GM23338 (cell line): Measurements from ENCODE around the gene OCA2. TPM values are rescaled to one million over a fixed set of nuclear protein-coding genes. Genes with fewer than 3 reads are reported as not detected.

Experiments used
- ATAC-seq: fragments of 200-7000 bp; cut with Tn5 transposase; 3 replicates; pipeline ENCODE4 v1.9.1; 2020
- DNase-seq: peaks from one replicate; pipeline ENCODE4 v3.0.0-alpha.2; 2015; ENCODE audit warnings: low spot score
- H2AFZ ChIP-seq: fragments of 200-600 bp; sonication (generic); 2 replicates; pipeline ENCODE4 v1.8.0; 2016; ENCODE audit warnings: antibody characterized with exemption, mild to moderate bottlenecking, moderate library complexity
- H3F3A ChIP-seq: fragments of 200-600 bp; sonication (generic); replicated peaks from 2 replicates; pipeline ENCODE4 v1.8.0; 2017; ENCODE audit warnings: antibody characterized with exemption, mixed run types, low read depth
- H3K27ac ChIP-seq: fragments of 200-600 bp; sonication (generic); 2 replicates; pipeline ENCODE4 v1.6.1; 2016; ENCODE audit warnings: low read depth
- H3K27me3 ChIP-seq: fragments of 200-600 bp; sonication (generic); 2 replicates; pipeline ENCODE4 v1.8.0; 2016; ENCODE audit warnings: mild to moderate bottlenecking, mixed run types, moderate library complexity; ENCODE audit not compliant: insufficient read depth
- H3K36me3 ChIP-seq: fragments of 200-600 bp; sonication (generic); 2 replicates; pipeline ENCODE4 v1.8.0; 2016; ENCODE audit warnings: mild to moderate bottlenecking; ENCODE audit not compliant: insufficient read depth
- H3K4me1 ChIP-seq: fragments of 200-600 bp; sonication (generic); 2 replicates; pipeline ENCODE4 v1.8.0; 2016; ENCODE audit warnings: mild to moderate bottlenecking, moderate library complexity; ENCODE audit not compliant: insufficient read depth
- H3K4me2 ChIP-seq: fragments of 200-600 bp; sonication (generic); 2 replicates; pipeline ENCODE4 v1.7.1; 2017; ENCODE audit warnings: mixed run types
- H3K4me3 ChIP-seq: fragments of 200-600 bp; sonication (generic); 2 replicates; pipeline ENCODE4 v1.6.1; 2016; ENCODE audit warnings: mixed run types
- H3K79me2 ChIP-seq: fragments of 200-600 bp; sonication (generic); replicated peaks from 2 replicates; pipeline ENCODE4 v1.8.0; 2017; ENCODE audit warnings: mild to moderate bottlenecking; ENCODE audit not compliant: insufficient read depth
- H3K9me2 ChIP-seq: fragments of 200-600 bp; sonication (generic); 2 replicates; pipeline ENCODE4 v1.8.0; 2017; ENCODE audit not compliant: insufficient read depth
- H4K20me1 ChIP-seq: fragments of 200-600 bp; sonication (generic); replicated peaks from 2 replicates; pipeline ENCODE4 v1.8.0; 2017; ENCODE audit warnings: mild to moderate bottlenecking; ENCODE audit not compliant: insufficient read depth
- H3K27ac Mint-ChIP-seq: 2 replicates; pipeline ENCODE4 v1.8.0; 2020; ENCODE audit warnings: inconsistent platforms, mild to moderate bottlenecking, moderate library complexity, mixed read lengths
- H3K27me3 Mint-ChIP-seq: 3 replicates; pipeline ENCODE4 v1.8.0; 2022; ENCODE audit warnings: low read depth, mild to moderate bottlenecking, moderate library complexity, mixed read lengths, inconsistent platforms; ENCODE audit not compliant: insufficient read depth, poor library complexity
- H3K36me3 Mint-ChIP-seq: 3 replicates; pipeline ENCODE4 v1.8.0; 2021; ENCODE audit warnings: low read depth, mild to moderate bottlenecking, inconsistent platforms, moderate library complexity, mixed read lengths
- H3K4me1 Mint-ChIP-seq: 3 replicates; pipeline ENCODE4 v1.8.0; 2020; ENCODE audit warnings: mild to moderate bottlenecking, inconsistent platforms, mixed read lengths
- H3K4me3 Mint-ChIP-seq: 3 replicates; pipeline ENCODE4 v1.8.0; 2021; ENCODE audit warnings: moderate library complexity, mild to moderate bottlenecking, inconsistent platforms, mixed read lengths
- H3K9me3 Mint-ChIP-seq: 3 replicates; pipeline ENCODE4 v1.8.0; 2020; ENCODE audit warnings: moderate library complexity, mild to moderate bottlenecking, inconsistent platforms, mixed read lengths
- CTCF ChIP-seq, 2 experiments: fragments of 200-600 bp in 1 of 2; sonication (generic) in 1 of 2; conservative IDR thresholded peaks; 2 replicates each; pipeline versions ENCODE4 v1.5.1 to v1.6.1; 2016 to 2017; ENCODE audit warnings: antibody characterized with exemption in 2 of 2, low read depth in 2 of 2, mild to moderate bottlenecking in 2 of 2, moderate library complexity in 1 of 2
- EZH2phosphoT487 ChIP-seq: fragments of 200-600 bp; sonication (generic); IDR thresholded peaks from one replicate; pipeline ENCODE4 v1.8.1; 2018; ENCODE audit warnings: antibody characterized with exemption; ENCODE audit not compliant: unreplicated experiment
- JUNB ChIP-seq: IDR thresholded peaks from one replicate; pipeline ENCODE4 v1.6.1; 2016; ENCODE audit warnings: antibody characterized with exemption; ENCODE audit not compliant: unreplicated experiment
- NANOG ChIP-seq: IDR thresholded peaks from 2 replicates; pipeline ENCODE4 v1.6.1; 2016; ENCODE audit warnings: antibody characterized with exemption, borderline replicate concordance
- POLR2AphosphoS5 ChIP-seq: IDR thresholded peaks from 2 replicates; pipeline ENCODE4 v1.6.1; 2016; ENCODE audit warnings: antibody characterized with exemption, low read depth
- STAT1 ChIP-seq: IDR thresholded peaks from one replicate; pipeline ENCODE4 v1.6.1; 2016; ENCODE audit warnings: antibody characterized with exemption; ENCODE audit not compliant: unreplicated experiment
- ZNF114 ChIP-seq: fragments of 250-450 bp; sonication (Bioruptor Pico); IDR thresholded peaks from 2 replicates; pipeline ENCODE4 v1.5.0; 2020; ENCODE audit warnings: mild to moderate bottlenecking, moderate library complexity
- ZNF331 ChIP-seq: fragments of 250-450 bp; sonication (Bioruptor Pico); IDR thresholded peaks from 2 replicates; pipeline ENCODE4 v1.5.0; 2020; ENCODE audit warnings: low read depth, mild to moderate bottlenecking, moderate library complexity
- polyA plus RNA-seq: library from polyadenylated mRNA; unstranded; fragments of >200 nt; fragmentation: Nextera tagmentation; extraction: Ambion mirVana; gene quantifications from 2 replicates; pipeline ENCODE4 v1.2.1, GENCODE V29; 2016
- total RNA-seq: library from RNA; depleted of rRNA; stranded (reverse); fragments of >200 nt; shearing (Covaris generic); gene quantifications from 2 replicates; pipeline ENCODE4 v1.2.3, GENCODE V29; 2014
- TF ChIP-seq, protein P1 (sequence below): IDR thresholded peaks from 2 replicates; pipeline ENCODE4 v1.6.1; 2016; ENCODE audit warnings: antibody characterized with exemption
- TF ChIP-seq, protein P2 (sequence below): fragments of 250-450 bp; sonication (Bioruptor Pico); IDR thresholded peaks from 2 replicates; pipeline ENCODE4 v1.5.0; 2020; ENCODE audit warnings: mild to moderate bottlenecking, moderate library complexity

OCA2 gene
- total and polyA plus RNA-seq, 2 experiments from 2014 or later, result 0.40 to 0.69 TPM

- no peak for TF ChIP-seq CTCF (conservative IDR thresholded peaks at IDR 0.05; ENCODE audit: low read depth in 2 of 2)
- TF ChIP-seq, protein P1, sequence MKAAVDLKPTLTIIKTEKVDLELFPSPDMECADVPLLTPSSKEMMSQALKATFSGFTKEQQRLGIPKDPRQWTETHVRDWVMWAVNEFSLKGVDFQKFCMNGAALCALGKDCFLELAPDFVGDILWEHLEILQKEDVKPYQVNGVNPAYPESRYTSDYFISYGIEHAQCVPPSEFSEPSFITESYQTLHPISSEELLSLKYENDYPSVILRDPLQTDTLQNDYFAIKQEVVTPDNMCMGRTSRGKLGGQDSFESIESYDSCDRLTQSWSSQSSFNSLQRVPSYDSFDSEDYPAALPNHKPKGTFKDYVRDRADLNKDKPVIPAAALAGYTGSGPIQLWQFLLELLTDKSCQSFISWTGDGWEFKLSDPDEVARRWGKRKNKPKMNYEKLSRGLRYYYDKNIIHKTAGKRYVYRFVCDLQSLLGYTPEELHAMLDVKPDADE, result no peak
- no peak for TF ChIP-seq ZNF331 (CRISPR knock-in tag)
- no peak for TF ChIP-seq STAT1
- TF ChIP-seq JUNB, result no peak
These were observed 204.5 kb downstream of the OCA2 start (continued) for GRCh38 chr15:27894645-27895044.

- no peaks in the 10 kb centered on the region for H4K20me1 ChIP-seq
- H3K4me1 ChIP-seq, result no peaks in the 10 kb centered on the region
- no peak overlapping the region for H3K27ac Mint-ChIP-seq
- H3K27me3 ChIP-seq, result no peaks in the 10 kb centered on the region
- H2AFZ ChIP-seq, result no peak overlapping the region
- H3K4me2 ChIP-seq, result no peak overlapping the region
- no peak overlapping the region for H3K27ac ChIP-seq
- peaks cover 6% of the 10 kb centered on the region; the same call in 1 of the 2 replicates for H3K9me2 ChIP-seq
- H3K36me3 ChIP-seq, result peaks cover 8% of the 10 kb centered on the region; the same call in 1 of the 2 replicates
- no peaks in the 10 kb centered on the region for H3K27me3 Mint-ChIP-seq
- H3K36me3 Mint-ChIP-seq, result peaks cover 31% of the 10 kb centered on the region
- no peak overlapping the region for H3K4me3 ChIP-seq
- H3K79me2 ChIP-seq, result no peaks in the 10 kb centered on the region
- DNase-seq (no peak), ATAC-seq (no peak)
- no peaks in the 10 kb centered on the region for H3K4me1 Mint-ChIP-seq
- no peaks in the 10 kb centered on the region for H3F3A ChIP-seq
- H3K4me3 Mint-ChIP-seq, result no peak overlapping the region
- peaks cover 66% of the 10 kb centered on the region for H3K9me3 Mint-ChIP-seq
- TF ChIP-seq EZH2phosphoT487 (no peak), ZNF331 (CRISPR knock-in tag) (no peak), CTCF (conservative IDR thresholded peaks at IDR 0.05; ENCODE audit: low read depth in 2 of 2) (no peak), ZNF114 (CRISPR knock-in tag) (no peak), NANOG (no peak), JUNB (no peak), POLR2AphosphoS5 (no peak)
- TF ChIP-seq, protein P2, sequence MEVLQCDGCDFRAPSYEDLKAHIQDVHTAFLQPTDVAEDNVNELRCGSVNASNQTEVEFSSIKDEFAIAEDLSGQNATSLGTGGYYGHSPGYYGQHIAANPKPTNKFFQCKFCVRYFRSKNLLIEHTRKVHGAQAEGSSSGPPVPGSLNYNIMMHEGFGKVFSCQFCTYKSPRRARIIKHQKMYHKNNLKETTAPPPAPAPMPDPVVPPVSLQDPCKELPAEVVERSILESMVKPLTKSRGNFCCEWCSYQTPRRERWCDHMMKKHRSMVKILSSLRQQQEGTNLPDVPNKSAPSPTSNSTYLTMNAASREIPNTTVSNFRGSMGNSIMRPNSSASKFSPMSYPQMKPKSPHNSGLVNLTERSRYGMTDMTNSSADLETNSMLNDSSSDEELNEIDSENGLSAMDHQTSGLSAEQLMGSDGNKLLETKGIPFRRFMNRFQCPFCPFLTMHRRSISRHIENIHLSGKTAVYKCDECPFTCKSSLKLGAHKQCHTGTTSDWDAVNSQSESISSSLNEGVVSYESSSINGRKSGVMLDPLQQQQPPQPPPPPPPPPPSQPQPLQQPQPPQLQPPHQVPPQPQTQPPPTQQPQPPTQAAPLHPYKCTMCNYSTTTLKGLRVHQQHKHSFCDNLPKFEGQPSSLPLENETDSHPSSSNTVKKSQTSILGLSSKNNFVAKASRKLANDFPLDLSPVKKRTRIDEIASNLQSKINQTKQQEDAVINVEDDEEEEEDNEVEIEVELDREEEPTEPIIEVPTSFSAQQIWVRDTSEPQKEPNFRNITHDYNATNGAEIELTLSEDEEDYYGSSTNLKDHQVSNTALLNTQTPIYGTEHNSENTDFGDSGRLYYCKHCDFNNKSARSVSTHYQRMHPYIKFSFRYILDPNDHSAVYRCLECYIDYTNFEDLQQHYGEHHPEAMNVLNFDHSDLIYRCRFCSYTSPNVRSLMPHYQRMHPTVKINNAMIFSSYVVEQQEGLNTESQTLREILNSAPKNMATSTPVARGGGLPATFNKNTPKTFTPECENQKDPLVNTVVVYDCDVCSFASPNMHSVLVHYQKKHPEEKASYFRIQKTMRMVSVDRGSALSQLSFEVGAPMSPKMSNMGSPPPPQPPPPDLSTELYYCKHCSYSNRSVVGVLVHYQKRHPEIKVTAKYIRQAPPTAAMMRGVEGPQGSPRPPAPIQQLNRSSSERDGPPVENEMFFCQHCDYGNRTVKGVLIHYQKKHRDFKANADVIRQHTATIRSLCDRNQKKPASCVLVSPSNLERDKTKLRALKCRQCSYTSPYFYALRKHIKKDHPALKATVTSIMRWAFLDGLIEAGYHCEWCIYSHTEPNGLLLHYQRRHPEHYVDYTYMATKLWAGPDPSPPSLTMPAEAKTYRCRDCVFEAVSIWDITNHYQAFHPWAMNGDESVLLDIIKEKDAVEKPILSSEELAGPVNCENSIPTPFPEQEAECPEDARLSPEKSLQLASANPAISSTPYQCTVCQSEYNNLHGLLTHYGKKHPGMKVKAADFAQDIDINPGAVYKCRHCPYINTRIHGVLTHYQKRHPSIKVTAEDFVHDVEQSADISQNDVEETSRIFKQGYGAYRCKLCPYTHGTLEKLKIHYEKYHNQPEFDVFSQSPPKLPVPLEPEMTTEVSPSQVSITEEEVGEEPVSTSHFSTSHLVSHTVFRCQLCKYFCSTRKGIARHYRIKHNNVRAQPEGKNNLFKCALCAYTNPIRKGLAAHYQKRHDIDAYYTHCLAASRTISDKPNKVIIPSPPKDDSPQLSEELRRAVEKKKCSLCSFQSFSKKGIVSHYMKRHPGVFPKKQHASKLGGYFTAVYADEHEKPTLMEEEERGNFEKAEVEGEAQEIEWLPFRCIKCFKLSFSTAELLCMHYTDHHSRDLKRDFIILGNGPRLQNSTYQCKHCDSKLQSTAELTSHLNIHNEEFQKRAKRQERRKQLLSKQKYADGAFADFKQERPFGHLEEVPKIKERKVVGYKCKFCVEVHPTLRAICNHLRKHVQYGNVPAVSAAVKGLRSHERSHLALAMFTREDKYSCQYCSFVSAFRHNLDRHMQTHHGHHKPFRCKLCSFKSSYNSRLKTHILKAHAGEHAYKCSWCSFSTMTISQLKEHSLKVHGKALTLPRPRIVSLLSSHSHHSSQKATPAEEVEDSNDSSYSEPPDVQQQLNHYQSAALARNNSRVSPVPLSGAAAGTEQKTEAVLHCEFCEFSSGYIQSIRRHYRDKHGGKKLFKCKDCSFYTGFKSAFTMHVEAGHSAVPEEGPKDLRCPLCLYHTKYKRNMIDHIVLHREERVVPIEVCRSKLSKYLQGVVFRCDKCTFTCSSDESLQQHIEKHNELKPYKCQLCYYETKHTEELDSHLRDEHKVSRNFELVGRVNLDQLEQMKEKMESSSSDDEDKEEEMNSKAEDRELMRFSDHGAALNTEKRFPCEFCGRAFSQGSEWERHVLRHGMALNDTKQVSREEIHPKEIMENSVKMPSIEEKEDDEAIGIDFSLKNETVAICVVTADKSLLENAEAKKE (CRISPR knock-in tag), result no peak
- TF ChIP-seq, protein P1, result no peak
These were observed 209.9 kb downstream of the OCA2 start for GRCh38 chr15:27889258-27889657.
